HCT116 (cell line): ENCODE data around the gene IL1RAPL1. TPM values are rescaled to one million over a fixed set of nuclear protein-coding genes. Genes with fewer than 3 reads are reported as not detected.

Experiments used
- ATAC-seq: fragments of 200-7000 bp; cut with Tn5 transposase; 2 replicates; pipeline ENCODE4 v1.9.1; 2020; ENCODE audit warnings: mild to moderate bottlenecking, moderate library complexity
- BruUV-seq: library from RNA; stranded (reverse); fragments of 400-500 nt; replicated peaks from 2 replicates; lab custom pipeline; 2021; lab: Mats Ljungman, UMichigan
- CTCF ChIA-PET: fragments of 300-600 bp; sonication (Branson Sonifier 250); formaldehyde crosslinking; loops from one replicate; lab custom pipeline; 2021; ENCODE audit warnings: antibody characterized with exemption; lab: Charles Lee
- POLR2A ChIA-PET: fragments of 300-600, 350-600 bp; sonication (Branson Sonifier 250); formaldehyde crosslinking; loops from one replicate; lab custom pipeline; 2021; ENCODE audit warnings: antibody characterized with exemption; lab: Charles Lee
- RAD21 ChIA-PET, 2 experiments: fragments of 300-600 bp; sonication (Branson Sonifier 250); formaldehyde crosslinking; loops; one replicate each; lab custom pipeline; 2023; ENCODE audit warnings: low total read pairs in 2 of 2; ENCODE audit not compliant: uncharacterized antibody in 2 of 2, unreplicated experiment in 2 of 2, low non-redundant PET in 1 of 2; lab: Charles Lee
- DNase-seq: peaks from one replicate; pipeline ENCODE4 v3.0.0-alpha.2; 2010; ENCODE audit warnings: low read depth, low spot score
- H2AFZ ChIP-seq: fragments of 200-600 bp; shearing (Covaris generic), sonication (generic); 2 replicates; pipeline ENCODE4 v1.6.1; 2017; ENCODE audit warnings: low read depth, mixed run types, mixed read lengths, antibody characterized with exemption, low read length; ENCODE audit not compliant: poor library complexity, severe bottlenecking
- H3K27ac ChIP-seq: 2 replicates; pipeline ENCODE4 v1.5.1; 2012; ENCODE audit warnings: low read depth, low read length
- H3K27me3 ChIP-seq: fragments of 200-600 bp; sonication (generic); 2 replicates; pipeline ENCODE4 v1.6.1; 2016; ENCODE audit warnings: mixed run types, low read length, mixed read lengths; ENCODE audit not compliant: insufficient read depth
- H3K36me3 ChIP-seq, 2 experiments: fragments of 200-500 bp in 1 of 2; fragments of 200-600 bp in 1 of 2; sonication (Bioruptor generic) in 1 of 2; sonication (generic) in 1 of 2; 2 replicates each; pipeline versions ENCODE4 v1.5.1 to v1.6.1; 2014 to 2016; ENCODE audit warnings: low read length in 2 of 2, inconsistent platforms in 1 of 2, mixed read lengths in 1 of 2, mixed run types in 1 of 2; ENCODE audit not compliant: insufficient read depth in 2 of 2, control insufficient read depth in 1 of 2
- H3K4me1 ChIP-seq, 2 experiments: fragments of 200-600 bp in 1 of 2; sonication (generic) in 1 of 2; 2 replicates each; pipeline versions ENCODE4 v1.5.1 to v1.6.1; 2012 to 2017; ENCODE audit warnings: low read length in 2 of 2, inconsistent platforms in 1 of 2, mild to moderate bottlenecking in 1 of 2, mixed read lengths in 1 of 2, mixed run types in 1 of 2, moderate library complexity in 1 of 2; ENCODE audit not compliant: insufficient read depth in 2 of 2, control insufficient read depth in 1 of 2
- H3K4me2 ChIP-seq: fragments of 200-600 bp; sonication (generic); 2 replicates; pipeline ENCODE4 v1.6.1; 2017; ENCODE audit warnings: mixed run types, low read length, mixed read lengths
- H3K4me3 ChIP-seq, 2 experiments: fragments of 200-600 bp in 1 of 2; sonication (generic) in 1 of 2; replicated peaks in 1 of 2; 2 replicates each; pipeline ENCODE4 v1.5.1; 2011 to 2016; ENCODE audit warnings: low read length in 2 of 2, control low read depth in 1 of 2, low read depth in 1 of 2, mild to moderate bottlenecking in 1 of 2, mixed read lengths in 1 of 2, mixed run types in 1 of 2
- H3K79me2 ChIP-seq: fragments of 200-600 bp; sonication (generic); 2 replicates; pipeline ENCODE4 v1.6.1; 2017; ENCODE audit warnings: mild to moderate bottlenecking, mixed run types, low read length, moderate library complexity, mixed read lengths; ENCODE audit not compliant: insufficient read depth
- H3K9ac ChIP-seq: fragments of 200-600 bp; sonication (generic); 2 replicates; pipeline ENCODE4 v1.6.1; 2016; ENCODE audit warnings: low read length, mixed read lengths
- H3K9me2 ChIP-seq: fragments of 200-600 bp; sonication (generic), shearing (Covaris generic); 2 replicates; pipeline ENCODE4 v1.6.1; 2017; ENCODE audit warnings: mixed run types, mild to moderate bottlenecking, moderate library complexity; ENCODE audit not compliant: insufficient read depth
- H3K9me3 ChIP-seq, 2 experiments: fragments of 200-500 bp in 1 of 2; fragments of 200-600 bp in 1 of 2; sonication (Bioruptor generic) in 1 of 2; sonication (generic) in 1 of 2; 2 replicates each; pipeline ENCODE4 v1.6.1; 2014 to 2017; ENCODE audit warnings: low read length in 2 of 2, mixed read lengths in 2 of 2, inconsistent platforms in 1 of 2, low read depth in 1 of 2, mild to moderate bottlenecking in 1 of 2, mixed run types in 1 of 2, moderate library complexity in 1 of 2; ENCODE audit not compliant: control insufficient read depth in 1 of 2, insufficient read depth in 1 of 2
- H4K20me1 ChIP-seq: fragments of 200-600 bp; sonication (generic), shearing (Covaris generic); 2 replicates; pipeline ENCODE4 v1.6.1; 2017; ENCODE audit warnings: mixed run types, mild to moderate bottlenecking, moderate library complexity; ENCODE audit not compliant: insufficient read depth
- CEBPB ChIP-seq: IDR thresholded peaks from 2 replicates; pipeline ENCODE4 v1.6.1; 2012; ENCODE audit warnings: low read depth
- EGR1 ChIP-seq: IDR thresholded peaks from 2 replicates; pipeline ENCODE4 v1.6.1; 2012; ENCODE audit warnings: low read depth
- ELF1 ChIP-seq: IDR thresholded peaks from 2 replicates; pipeline ENCODE4 v1.6.1; 2012; ENCODE audit warnings: low read depth, borderline replicate concordance
- EZH2 ChIP-seq: fragments of 200-600 bp; sonication (generic); IDR thresholded peaks from 2 replicates; pipeline ENCODE4 v1.6.1; 2017; ENCODE audit warnings: antibody characterized with exemption, mixed run types
- EZH2phosphoT487 ChIP-seq: fragments of 200-600 bp; IDR thresholded peaks from 2 replicates; pipeline ENCODE4 v1.6.1; 2018; ENCODE audit warnings: antibody characterized with exemption, borderline replicate concordance
- FOSL1 ChIP-seq: IDR thresholded peaks from 2 replicates; pipeline ENCODE4 v1.6.1; 2012; ENCODE audit warnings: low read depth
- JUND ChIP-seq: IDR thresholded peaks from 2 replicates; pipeline ENCODE4 v1.6.1; 2012
- MAX ChIP-seq: IDR thresholded peaks from 2 replicates; pipeline ENCODE4 v1.6.1; 2012
- POLR2A ChIP-seq: IDR thresholded peaks from 2 replicates; pipeline ENCODE4 v1.7.0; 2011; ENCODE audit warnings: borderline replicate concordance; ENCODE audit not compliant: insufficient read depth, insufficient read length; ENCODE audit errors: extremely low read depth
- POLR2AphosphoS5 ChIP-seq: IDR thresholded peaks from 2 replicates; pipeline ENCODE4 v1.6.1; 2011; ENCODE audit warnings: mild to moderate bottlenecking, low read depth, low read length, moderate library complexity
- REST ChIP-seq: IDR thresholded peaks from 2 replicates; pipeline ENCODE4 v1.6.1; 2012; ENCODE audit warnings: low read depth
- SIN3A ChIP-seq: IDR thresholded peaks from 2 replicates; pipeline ENCODE4 v1.6.1; 2012; ENCODE audit warnings: low read depth
- SP1 ChIP-seq: IDR thresholded peaks from 2 replicates; pipeline ENCODE4 v1.6.1; 2012; ENCODE audit warnings: low read depth
- SRF ChIP-seq: IDR thresholded peaks from 2 replicates; pipeline ENCODE4 v1.6.1; 2012; ENCODE audit warnings: low read depth
- TCF7L2 ChIP-seq: IDR thresholded peaks from 2 replicates; pipeline ENCODE4 v1.7.0; 2011; ENCODE audit warnings: borderline replicate concordance, inconsistent platforms; ENCODE audit not compliant: insufficient read depth, insufficient read length; ENCODE audit errors: extremely low read depth
- ZFX ChIP-seq: fragments of 450-650 bp; IDR thresholded peaks from 2 replicates; pipeline ENCODE4 v1.6.1; 2017
- ZNF274 ChIP-seq: fragments of 200-500 bp; sonication (Bioruptor generic); IDR thresholded peaks from 2 replicates; pipeline ENCODE4 v1.6.1; 2014; ENCODE audit warnings: mild to moderate bottlenecking, low read depth, low read length, inconsistent platforms
- intact Hi-C: fragments of 100-400 bp; cut with micrococcal nuclease; formaldehyde crosslinking; loops from 2 replicates; pipeline ENCODE4 v1.10.0; 2022
- total RNA-seq: library from RNA; stranded (reverse); gene quantifications from one replicate; pipeline ENCODE4 v1.2.1, GENCODE V29; 2021; ENCODE audit not compliant: unreplicated experiment

The IL1RAPL1 gene
- total RNA-seq, 1 experiment from 2014 or later: 2.8 TPM

- no peaks in the 10 kb centered on the region for H4K20me1 ChIP-seq
- intact Hi-C loops: no loop called here
- RAD21 ChIA-PET: no interaction called here
Observed at GRCh38 chrX:29872831-29873230, 1285.6 kb downstream of the IL1RAPL1 start.

More at GRCh38 chrX:29872831-29873230, 1285.6 kb downstream of the IL1RAPL1 start:
- H3K27ac ChIP-seq: no peak overlapping the region
- ATAC-seq: no peak
- DNase-seq: no peak
- H3K79me2 ChIP-seq: no peaks in the 10 kb centered on the region
- H3K9me3 ChIP-seq: no peaks in the 10 kb centered on the region
- no peaks in the 10 kb centered on the region for H3K36me3 ChIP-seq
- no peaks in the 10 kb centered on the region for H3K27me3 ChIP-seq
- H3K4me1 ChIP-seq: no peaks in the 10 kb centered on the region
- ChIA-PET CTCF (no interaction called here), POLR2A (no interaction called here)
- TF ChIP-seq JUND (no peak), SIN3A (no peak), SRF (no peak), CEBPB (no peak), TCF7L2 (no peak), MAX (no peak), EZH2phosphoT487 (no peak), ELF1 (no peak), SP1 (no peak), EGR1 (no peak), EZH2 (no peak), ZNF274 (no peak), ZFX (no peak), POLR2AphosphoS5 (no peak), POLR2A (no peak), FOSL1 (no peak), REST (no peak)
- no peak overlapping the region for H3K9ac ChIP-seq
- H2AFZ ChIP-seq: no peak overlapping the region
- H3K4me2 ChIP-seq: no peak overlapping the region
- H3K9me2 ChIP-seq: no peaks in the 10 kb centered on the region
- H3K4me3 ChIP-seq: no peak overlapping the region
- no TSS peak for BruUV-seq
